GM18868 (cell line): ENCODE measurements around the gene KCNJ14.

Experiments
- ATAC-seq: cut with Tn5 transposase; IDR thresholded peaks from one replicate; pipeline ENCODE4 v1.9.1; 2021; ENCODE audit warnings: mild to moderate bottlenecking, moderate library complexity; ENCODE audit not compliant: unreplicated experiment

The KCNJ14 gene

GRCh38 chr19:48502350-48503018 is 47.1 kb downstream of the KCNJ14 start:
- no peak for ATAC-seq

- no peak for ATAC-seq
Measured at GRCh38 chr19:48506138-48506733, 50.9 kb downstream of the KCNJ14 start.

GRCh38 chr19:48507911-48508439 is 52.6 kb downstream of the KCNJ14 start:
- no peak for ATAC-seq

GRCh38 chr19:48508729-48509411 is 53.5 kb downstream of the KCNJ14 start:
- no peak for ATAC-seq

- no peak for ATAC-seq
Measured at GRCh38 chr19:48509467-48510194, 54.3 kb downstream of the KCNJ14 start.

GRCh38 chr19:48510421-48511268 is 55.3 kb downstream of the KCNJ14 start:
- ATAC-seq, result no peak

GRCh38 chr19:48511321-48511731 is 56.0 kb downstream of the KCNJ14 start:
- ATAC-seq, result no peak

- no peak for ATAC-seq
Measured at GRCh38 chr19:48511800-48512503, 56.6 kb downstream of the KCNJ14 start, which contains the start of gene LMTK3. Gene LMTK3 (minus strand): TSS chr19:48511835. CDS start chr19:48511576, 259 bp downstream.

- ATAC-seq, result no peak
Measured at GRCh38 chr19:48512504-48513288, 57.3 kb downstream of the KCNJ14 start.

GRCh38 chr19:48513289-48514122 is 58.1 kb downstream of the KCNJ14 start:
- no peak for ATAC-seq

GRCh38 chr19:48514123-48514458 is 58.7 kb downstream of the KCNJ14 start:
- ATAC-seq, result no peak

- ATAC-seq, result no peak
Measured at GRCh38 chr19:48516536-48516935, 61.2 kb downstream of the KCNJ14 start.
